LNCAP (cell line): ENCODE measurements around the gene ERICH3.

Experiments used
- TF ChIP-seq, protein P1 (sequence below): fragments of 450-650 bp; IDR thresholded peaks from 2 replicates; pipeline ENCODE4 v1.5.1; 2017; ENCODE audit warnings: mild to moderate bottlenecking

ERICH3 gene

DNA sequence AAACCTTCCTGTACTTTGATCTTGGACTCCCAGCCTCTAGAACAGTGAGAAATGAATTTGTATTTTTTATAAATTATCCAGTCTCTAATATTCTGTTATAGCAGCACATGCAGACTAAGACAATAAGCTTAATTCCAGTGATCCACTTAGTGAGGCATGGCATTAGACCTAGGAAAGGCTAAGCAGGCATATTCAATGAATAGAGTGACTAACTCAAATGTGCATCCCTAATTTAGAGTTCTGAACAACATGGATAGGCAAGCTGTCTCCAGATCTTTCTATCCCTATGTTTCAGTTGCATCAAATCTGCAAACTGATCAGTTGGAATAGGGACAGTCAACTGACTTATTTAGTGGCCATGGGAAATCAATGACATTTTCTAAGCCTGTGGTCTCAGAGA is 4.3 kb upstream of the ERICH3 start:
- TF ChIP-seq, protein P1, sequence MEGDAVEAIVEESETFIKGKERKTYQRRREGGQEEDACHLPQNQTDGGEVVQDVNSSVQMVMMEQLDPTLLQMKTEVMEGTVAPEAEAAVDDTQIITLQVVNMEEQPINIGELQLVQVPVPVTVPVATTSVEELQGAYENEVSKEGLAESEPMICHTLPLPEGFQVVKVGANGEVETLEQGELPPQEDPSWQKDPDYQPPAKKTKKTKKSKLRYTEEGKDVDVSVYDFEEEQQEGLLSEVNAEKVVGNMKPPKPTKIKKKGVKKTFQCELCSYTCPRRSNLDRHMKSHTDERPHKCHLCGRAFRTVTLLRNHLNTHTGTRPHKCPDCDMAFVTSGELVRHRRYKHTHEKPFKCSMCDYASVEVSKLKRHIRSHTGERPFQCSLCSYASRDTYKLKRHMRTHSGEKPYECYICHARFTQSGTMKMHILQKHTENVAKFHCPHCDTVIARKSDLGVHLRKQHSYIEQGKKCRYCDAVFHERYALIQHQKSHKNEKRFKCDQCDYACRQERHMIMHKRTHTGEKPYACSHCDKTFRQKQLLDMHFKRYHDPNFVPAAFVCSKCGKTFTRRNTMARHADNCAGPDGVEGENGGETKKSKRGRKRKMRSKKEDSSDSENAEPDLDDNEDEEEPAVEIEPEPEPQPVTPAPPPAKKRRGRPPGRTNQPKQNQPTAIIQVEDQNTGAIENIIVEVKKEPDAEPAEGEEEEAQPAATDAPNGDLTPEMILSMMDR = no peak

DNA sequence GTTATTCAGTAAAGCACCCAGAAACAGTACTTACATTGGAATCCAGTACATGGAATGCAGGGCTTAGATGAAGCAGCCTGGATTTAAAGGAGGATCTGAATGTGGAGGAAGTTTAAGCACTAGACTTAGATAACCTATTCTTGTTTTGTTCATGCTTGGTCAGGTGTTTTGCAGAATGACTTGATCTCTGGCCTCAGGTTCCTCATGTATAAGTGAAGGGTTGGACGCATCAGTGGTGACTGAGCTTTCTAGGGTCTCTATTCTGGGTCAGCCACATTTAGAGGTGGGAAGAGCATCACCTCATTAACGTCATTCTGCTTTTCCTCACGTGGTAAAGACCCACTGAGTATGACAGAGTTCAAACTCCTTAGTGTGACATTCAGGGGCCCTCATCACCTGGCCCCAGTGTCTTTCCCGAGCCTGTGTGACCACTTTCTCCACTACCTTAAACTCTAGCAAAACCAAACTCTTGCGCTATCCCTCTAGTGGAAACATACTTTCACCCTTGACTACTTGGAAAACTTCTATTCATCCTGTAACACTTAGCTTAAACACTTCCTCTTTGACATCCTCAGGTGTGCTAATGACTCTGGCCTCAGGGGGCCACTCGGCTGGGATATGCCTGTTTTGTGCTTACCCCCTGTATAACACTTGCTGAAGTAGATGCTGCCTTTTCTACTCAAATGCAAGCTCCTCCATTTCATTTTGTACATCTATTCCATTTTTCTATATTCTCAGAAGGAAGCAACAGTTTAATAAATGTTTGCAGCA is 871 bp upstream of the ERICH3 start:
- TF ChIP-seq, protein P1 = no peak

DNA sequence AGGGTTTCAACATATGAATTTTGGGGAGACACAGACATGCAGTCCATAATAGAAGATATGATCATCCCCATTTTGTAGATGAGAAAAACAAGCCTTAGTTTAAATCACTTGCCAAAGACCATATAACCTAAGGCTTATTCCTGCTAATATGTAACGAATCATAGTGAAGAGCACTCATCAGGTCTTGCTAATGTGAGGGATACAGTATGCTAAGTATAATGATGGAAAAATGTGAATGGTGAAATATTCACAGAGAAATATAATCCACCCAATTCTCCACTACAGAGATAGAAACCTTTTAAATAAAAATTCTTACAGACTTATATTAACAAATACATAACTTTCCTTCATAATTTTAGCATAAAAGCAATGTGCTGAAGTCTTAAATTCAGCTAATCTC is 18.9 kb downstream of the ERICH3 start:
- TF ChIP-seq, protein P1 = no peak

DNA sequence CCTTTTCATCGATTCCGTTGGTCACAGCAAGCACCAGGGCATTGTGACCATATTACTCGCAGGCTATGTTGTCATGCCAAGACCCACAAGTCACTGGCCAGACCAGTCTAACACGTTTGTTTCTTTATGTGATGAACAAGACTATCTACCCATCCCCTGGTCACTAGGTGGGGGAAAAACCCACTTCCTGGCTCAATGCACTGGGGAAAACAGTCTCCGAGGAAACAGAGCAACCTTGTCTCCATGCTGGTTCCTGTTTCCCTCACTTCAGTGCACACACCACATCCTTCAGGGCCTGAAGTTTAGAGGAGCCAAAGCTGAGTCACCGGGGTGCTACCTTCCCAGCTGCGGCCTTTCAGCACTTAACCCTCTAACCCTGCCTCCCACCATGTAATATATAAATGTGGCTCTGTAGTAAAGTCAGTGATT is 20.9 kb downstream of the ERICH3 start:
- TF ChIP-seq, protein P1 = no peak

DNA sequence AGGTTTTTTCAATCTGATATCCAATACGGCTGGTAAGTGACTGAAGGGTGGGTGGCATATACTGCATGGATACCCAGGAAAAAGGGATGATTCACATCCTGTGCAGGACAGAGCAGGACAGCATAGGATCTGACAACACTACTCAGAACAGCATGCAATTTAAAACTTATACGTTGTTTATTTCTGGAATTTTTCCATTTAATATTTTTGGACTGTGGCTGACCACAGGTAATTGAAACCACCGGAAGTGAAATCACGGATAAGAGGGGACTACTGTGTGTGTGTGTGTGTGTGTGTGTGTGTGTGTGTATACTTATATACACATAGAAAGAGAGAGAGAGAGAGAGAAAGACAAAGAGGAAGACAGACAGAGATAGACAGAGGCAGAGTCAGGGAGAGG is 23.0 kb downstream of the ERICH3 start:
- TF ChIP-seq, protein P1 = no peak

DNA sequence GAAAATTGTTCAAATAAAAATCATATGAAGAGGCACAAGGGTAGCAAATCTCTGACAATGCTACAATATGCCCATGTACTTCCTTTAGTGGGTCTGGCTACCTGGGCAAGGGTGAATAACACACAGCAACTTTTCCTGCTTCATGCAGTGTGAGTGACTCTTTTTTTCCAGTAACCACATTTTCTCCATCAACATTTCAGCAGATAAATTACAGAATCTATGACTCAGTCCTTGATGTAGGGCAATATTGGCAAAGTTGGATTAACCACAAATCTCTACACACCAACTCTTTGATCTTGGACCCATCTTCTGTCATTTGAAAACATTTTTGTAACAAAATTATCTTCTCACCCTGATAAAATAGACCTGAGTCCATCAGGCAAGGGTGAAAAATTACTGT is 31.7 kb downstream of the ERICH3 start:
- TF ChIP-seq, protein P1 = no peak

DNA sequence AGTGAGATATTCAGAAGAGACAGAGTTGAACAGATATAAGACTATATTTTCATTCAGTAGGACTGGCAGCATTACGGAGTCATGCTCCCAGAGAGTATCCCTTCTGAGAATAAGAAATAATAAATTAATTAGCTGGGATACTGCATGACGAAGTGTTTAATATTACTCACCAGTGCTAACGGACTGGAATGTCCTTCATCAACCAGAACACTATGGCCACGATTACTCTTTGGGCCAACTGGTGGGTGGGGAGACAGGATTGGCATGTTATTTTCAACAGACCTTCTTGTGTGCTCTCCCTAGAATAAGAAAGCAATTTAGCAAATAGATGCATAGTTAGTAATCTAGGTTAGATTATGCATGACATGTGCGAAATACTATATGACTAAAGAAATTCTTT is 32.4 kb downstream of the ERICH3 start:
- TF ChIP-seq, protein P1 = no peak

DNA sequence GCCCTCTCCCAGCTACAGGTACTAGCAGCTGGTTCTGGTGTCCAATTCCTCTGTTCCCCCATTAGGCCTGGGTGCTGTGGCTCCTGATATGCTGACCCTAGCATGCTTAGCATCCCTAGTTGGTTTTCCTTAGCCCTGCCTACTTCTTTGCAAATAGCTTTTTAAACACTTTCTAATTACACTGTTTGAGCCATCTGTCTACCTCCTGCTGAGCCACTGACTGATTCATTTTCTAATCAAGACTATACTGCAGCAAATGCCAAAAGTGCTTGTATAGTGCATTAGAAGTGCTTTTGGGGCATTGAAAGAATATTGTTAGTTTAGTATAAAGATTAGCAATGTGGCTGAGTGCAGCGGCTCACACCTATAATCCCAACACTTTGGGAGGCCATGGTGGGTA is 36.3 kb downstream of the ERICH3 start:
- TF ChIP-seq, protein P1 = no peak
